Frontal cortex (tissue), 4 donors: Measurements from ENCODE around the gene NGEF. TPM values are rescaled to one million over a fixed set of nuclear protein-coding genes. Genes with fewer than 3 reads are reported as not detected.

Source experiments
- DNase-seq, 2 donors: peaks; one replicate each; pipeline ENCODE4 v3.0.0; 2012; ENCODE audit warnings: low spot score in 2 of 2
- FAIRE-seq: peaks from 2 replicates; lab custom pipeline; 2012; peaks lifted over from hg19 to GRCh38; lab: Jason Lieb, UNC
- total RNA-seq: library from RNA; depleted of rRNA; stranded (reverse); fragments of >200 nt; gene quantifications from one replicate; pipeline ENCODE4 v1.2.3, GENCODE V29; 2014
- donor health status: control.
- donor health status: control.
- donor health status: control.

Gene NGEF
- total RNA-seq, 1 donor from 2014 or later = 50.1 TPM

GRCh38 chr2:232876978-232877441 is 136.0 kb downstream of the NGEF start:
- DNase-seq (no peak), FAIRE-seq (no peak)

GRCh38 chr2:232876161-232876977 is 136.7 kb downstream of the NGEF start:
- peak; percentile 67 to 72 for DNase-seq
- FAIRE-seq = no peak

GRCh38 chr2:232875256-232876121 is 137.6 kb downstream of the NGEF start:
- FAIRE-seq = no peak
- peak; percentile 61 to 71 for DNase-seq

- DNase-seq (no peak), FAIRE-seq (no peak)
These were observed 138.3 kb downstream of the NGEF start for GRCh38 chr2:232874677-232875223.

- FAIRE-seq (no peak), DNase-seq (no peak)
These were observed 139.0 kb downstream of the NGEF start for GRCh38 chr2:232873909-232874641.

- no peak for FAIRE-seq
- DNase-seq = no peak
These were observed 139.7 kb downstream of the NGEF start for GRCh38 chr2:232873292-232873908.

- FAIRE-seq (no peak), DNase-seq (no peak)
These were observed 140.2 kb downstream of the NGEF start for GRCh38 chr2:232872826-232873225.

GRCh38 chr2:232871835-232872736 is 141.0 kb downstream of the NGEF start:
- DNase-seq (peak; percentile 72 to 74), FAIRE-seq (peak; percentile 49)

- FAIRE-seq (no peak), DNase-seq (no peak)
These were observed 141.6 kb downstream of the NGEF start for GRCh38 chr2:232871418-232871834.

- no peak for FAIRE-seq
- no peak for DNase-seq
These were observed 142.2 kb downstream of the NGEF start for GRCh38 chr2:232870766-232871371.

- FAIRE-seq = no peak
These were observed 142.9 kb downstream of the NGEF start, which contains the start of gene SNORC for GRCh38 chr2:232870018-232870765. TSS of gene SNORC (plus strand) at chr2:232870264. CDS start at chr2:232870342, 78 bp downstream.

GRCh38 chr2:232869138-232870017 is 143.7 kb downstream of the NGEF start:
- FAIRE-seq (no peak), DNase-seq (no peak)

More at GRCh38 chr2:232870018-232870765, 142.9 kb downstream of the NGEF start, which contains the start of gene SNORC:
- no peak for DNase-seq

- DNase-seq (no peak), FAIRE-seq (no peak)
These were observed 147.0 kb downstream of the NGEF start for GRCh38 chr2:232866104-232866503.

- DNase-seq (no peak), FAIRE-seq (no peak)
These were observed 147.9 kb downstream of the NGEF start for GRCh38 chr2:232865165-232865564.

GRCh38 chr2:232863996-232864395 is 149.1 kb downstream of the NGEF start:
- FAIRE-seq (no peak), DNase-seq (no peak)

GRCh38 chr2:232861353-232861752 is 151.7 kb downstream of the NGEF start:
- DNase-seq (no peak), FAIRE-seq (no peak)
